Measurements from ENCODE around the gene TMF1.

DNA sequence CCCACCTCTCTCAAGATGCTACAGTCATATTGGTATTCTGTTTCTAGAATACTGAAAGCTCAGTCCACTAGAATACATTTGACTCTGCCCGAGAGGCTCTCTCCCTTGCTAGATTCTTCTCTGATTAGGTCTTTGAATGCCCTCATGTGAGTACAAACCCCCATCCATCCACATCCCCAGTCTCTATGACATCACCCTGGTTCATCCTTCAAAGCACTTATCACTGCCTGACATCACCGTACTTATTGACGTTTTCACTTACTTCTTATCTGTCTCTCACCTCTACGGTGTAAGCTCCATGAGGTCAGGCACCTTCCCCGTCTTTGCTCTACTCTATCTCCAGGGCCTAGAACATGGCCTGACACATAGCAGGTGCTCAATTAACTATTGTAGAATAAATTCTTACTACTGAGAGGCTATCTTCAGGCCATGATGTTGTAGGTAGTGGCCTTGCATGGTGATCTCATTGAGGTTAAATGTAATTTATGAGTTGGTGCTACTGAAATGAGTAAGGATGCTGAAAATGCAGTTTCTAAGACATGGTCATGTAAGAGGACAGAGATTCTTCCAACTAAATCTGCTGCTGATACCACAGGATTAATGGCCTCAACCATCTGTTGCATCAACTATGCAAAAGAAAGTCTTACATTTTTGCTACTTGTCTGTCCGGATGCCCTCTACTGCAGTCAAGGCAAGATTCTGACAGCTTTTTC is 65.5 kb downstream of the TMF1 start:
- TF ChIP-seq POLR2A (IDR thresholded peaks at IDR 0.05), result no peak
- TF ChIP-seq, protein P1, sequence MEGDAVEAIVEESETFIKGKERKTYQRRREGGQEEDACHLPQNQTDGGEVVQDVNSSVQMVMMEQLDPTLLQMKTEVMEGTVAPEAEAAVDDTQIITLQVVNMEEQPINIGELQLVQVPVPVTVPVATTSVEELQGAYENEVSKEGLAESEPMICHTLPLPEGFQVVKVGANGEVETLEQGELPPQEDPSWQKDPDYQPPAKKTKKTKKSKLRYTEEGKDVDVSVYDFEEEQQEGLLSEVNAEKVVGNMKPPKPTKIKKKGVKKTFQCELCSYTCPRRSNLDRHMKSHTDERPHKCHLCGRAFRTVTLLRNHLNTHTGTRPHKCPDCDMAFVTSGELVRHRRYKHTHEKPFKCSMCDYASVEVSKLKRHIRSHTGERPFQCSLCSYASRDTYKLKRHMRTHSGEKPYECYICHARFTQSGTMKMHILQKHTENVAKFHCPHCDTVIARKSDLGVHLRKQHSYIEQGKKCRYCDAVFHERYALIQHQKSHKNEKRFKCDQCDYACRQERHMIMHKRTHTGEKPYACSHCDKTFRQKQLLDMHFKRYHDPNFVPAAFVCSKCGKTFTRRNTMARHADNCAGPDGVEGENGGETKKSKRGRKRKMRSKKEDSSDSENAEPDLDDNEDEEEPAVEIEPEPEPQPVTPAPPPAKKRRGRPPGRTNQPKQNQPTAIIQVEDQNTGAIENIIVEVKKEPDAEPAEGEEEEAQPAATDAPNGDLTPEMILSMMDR (IDR thresholded peaks at IDR 0.05), result no peak

All from adrenal gland (tissue), 5 donors.